HuH-7.5 (cell line): ENCODE data around the gene PAM.
"Not testable (repeated sequence)": the region's sequence is repeated elsewhere in the genome, so short reads cannot be mapped to it uniquely, and the experiment has no call there.

Experiments used
- DNase-seq: peaks from one replicate; pipeline ENCODE4 v3.0.0; 2011; ENCODE audit warnings: low spot score

PAM gene

GRCh38 chr5:102903074-102903871 lies 148.2 kb downstream of the PAM start:
- no peak for DNase-seq

GRCh38 chr5:102905056-102905455 lies 150.0 kb downstream of the PAM start:
- no peak for DNase-seq

GRCh38 chr5:102907099-102907498 lies 152.0 kb downstream of the PAM start:
- not testable (repeated sequence) for DNase-seq

DNA sequence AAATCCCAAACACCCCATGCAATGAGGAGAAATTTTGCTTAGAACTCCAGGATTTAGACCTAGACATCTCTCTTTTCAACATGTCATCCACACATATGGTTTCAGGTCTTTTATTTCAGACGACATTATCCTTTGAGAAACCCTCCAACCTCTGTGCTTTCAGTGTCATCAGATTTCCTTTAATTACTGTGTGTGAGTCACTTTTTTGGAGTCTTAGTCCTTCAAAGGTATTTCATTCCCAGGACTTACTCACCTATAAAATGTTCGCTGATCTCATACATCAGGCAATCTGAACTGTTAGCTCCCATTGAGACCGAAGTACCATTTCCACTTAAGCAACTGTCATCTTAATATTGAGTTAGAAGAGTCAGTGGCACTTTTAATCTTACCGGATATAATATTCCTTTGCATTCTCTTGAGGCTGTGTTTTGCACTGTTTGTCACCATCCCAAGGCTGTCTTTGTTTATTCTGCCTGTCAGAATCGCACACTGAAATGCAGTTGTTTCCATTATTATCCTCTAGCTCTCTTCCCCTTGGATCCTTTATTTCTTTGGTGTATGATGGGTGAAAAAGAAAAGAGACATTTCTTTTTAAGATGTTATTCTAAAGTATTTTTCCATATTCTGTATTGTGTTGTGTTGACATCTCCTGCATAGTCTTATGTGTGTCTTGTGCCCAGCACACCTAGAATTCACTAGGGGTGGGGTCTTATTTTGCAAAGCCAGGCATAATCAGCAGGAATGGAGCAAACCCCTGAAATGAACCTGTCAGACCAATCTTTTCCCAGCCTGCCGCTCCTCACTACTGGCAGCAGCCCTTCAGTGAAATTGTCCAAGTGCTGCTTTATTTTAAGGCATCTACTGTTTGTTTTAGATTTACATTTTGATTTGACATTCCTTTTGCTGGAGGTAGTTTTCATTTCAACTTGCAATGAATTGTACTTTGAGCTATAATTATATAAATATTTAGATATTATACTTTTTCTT lies 155.4 kb downstream of the PAM start:
- DNase-seq: no peak

- no peak for DNase-seq
Measured at GRCh38 chr5:102911973-102912372, 156.9 kb downstream of the PAM start.

GRCh38 chr5:102916109-102916508 lies 161.0 kb downstream of the PAM start:
- no peak for DNase-seq

- no peak for DNase-seq
Measured at GRCh38 chr5:102918986-102919610, 164.0 kb downstream of the PAM start.

DNA sequence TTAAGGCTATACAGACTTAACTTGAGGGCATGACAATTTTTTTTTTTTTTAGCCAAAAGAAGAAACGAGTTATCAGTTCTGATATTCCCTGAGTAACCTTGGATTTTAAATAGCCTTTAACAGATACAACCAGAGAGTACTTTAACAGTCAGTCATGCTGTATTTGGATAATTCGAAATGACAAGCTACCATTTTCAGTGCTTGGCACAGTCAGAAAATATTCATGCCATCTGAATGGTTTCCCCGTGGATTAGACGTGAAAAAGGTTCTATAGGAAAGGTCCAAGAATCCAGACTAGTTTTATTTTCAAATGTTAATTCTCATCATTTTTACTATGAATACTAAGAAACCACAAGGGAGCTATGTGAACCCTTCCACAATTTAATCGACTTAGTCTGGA lies 165.7 kb downstream of the PAM start:
- DNase-seq: no peak

- no peak for DNase-seq
Measured at GRCh38 chr5:102921341-102922044, 166.4 kb downstream of the PAM start.

GRCh38 chr5:102922111-102922720 lies 167.1 kb downstream of the PAM start:
- DNase-seq: no peak

DNA sequence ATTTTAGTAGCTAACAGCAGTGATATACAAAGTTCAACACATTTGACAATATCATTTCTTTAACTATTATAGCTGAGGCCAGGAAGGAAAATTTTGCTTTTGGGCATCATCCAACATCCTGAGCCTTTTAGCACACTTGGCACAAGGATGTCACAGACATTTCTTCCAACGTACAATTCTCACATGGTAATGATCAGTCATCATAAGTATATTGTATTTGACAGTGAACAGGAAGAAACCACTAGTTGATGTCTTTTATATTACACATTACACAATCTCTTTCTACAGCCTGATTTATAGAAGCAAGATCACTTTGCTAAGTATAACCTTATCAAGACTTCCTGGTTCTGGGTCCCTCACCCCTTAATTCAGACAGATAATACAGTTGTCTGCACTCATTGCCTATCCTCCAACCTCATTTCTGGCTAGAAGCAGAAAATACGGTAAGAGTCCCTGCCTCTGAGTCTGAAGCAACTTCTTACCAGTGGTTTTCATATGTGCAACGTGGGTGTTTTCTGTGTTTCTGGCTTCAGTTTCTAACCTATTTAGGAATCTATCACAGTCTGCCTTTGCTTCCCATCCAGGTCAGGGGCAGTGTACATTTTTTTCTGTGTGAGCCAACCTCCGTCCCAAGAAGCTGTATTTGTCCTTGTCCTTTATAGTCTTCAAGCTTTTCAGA lies 167.8 kb downstream of the PAM start:
- no peak for DNase-seq

- no peak for DNase-seq
Measured at GRCh38 chr5:102924963-102925362, 169.9 kb downstream of the PAM start.

- DNase-seq: no peak
Measured at GRCh38 chr5:102927007-102927406, 171.9 kb downstream of the PAM start.

DNA sequence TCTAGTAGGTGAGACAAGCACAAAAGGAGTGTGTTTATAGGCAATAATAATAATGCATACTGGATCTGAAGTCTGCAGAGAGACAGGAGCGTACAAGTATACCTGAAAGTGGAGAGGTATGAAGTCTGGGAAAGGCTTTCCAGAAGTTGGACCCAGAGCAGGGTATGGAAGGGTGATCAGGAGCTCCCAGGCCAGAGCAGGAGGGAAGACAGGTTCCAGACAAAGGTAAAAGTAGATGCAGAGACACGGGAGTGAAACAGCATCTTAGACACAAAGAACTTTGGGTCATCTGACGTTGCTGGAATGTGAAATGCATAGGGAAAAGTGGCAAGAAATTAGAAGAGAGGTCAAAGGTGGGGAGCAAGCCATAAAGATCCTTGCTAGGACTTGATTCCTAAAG lies 175.1 kb downstream of the PAM start:
- DNase-seq: no peak

GRCh38 chr5:102931085-102931725 lies 176.1 kb downstream of the PAM start:
- no peak for DNase-seq

GRCh38 chr5:102932781-102933180 lies 177.7 kb downstream of the PAM start:
- DNase-seq: no peak

DNA sequence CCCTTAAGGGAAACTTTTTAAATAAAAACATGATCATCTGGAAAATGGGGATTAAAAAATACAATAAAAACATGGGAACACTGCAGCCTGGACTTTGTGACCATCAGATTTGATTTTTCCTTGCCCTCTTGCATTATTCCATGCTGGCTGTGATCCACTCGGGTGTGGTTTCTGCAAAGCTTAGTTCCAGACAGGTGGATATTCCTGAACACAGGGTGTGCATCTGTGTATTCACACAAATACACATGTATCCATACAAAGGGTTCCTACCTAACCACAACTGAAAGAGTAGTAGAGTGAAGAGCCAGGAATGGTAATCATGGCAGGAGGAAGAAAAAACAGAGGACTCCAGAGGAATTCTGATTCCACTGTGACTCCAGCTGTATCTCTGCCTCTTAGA lies 178.2 kb downstream of the PAM start:
- no peak for DNase-seq

- no peak for DNase-seq
Measured at GRCh38 chr5:102933721-102934459, 178.8 kb downstream of the PAM start.

GRCh38 chr5:102937894-102938293 lies 182.8 kb downstream of the PAM start:
- DNase-seq: no peak

DNA sequence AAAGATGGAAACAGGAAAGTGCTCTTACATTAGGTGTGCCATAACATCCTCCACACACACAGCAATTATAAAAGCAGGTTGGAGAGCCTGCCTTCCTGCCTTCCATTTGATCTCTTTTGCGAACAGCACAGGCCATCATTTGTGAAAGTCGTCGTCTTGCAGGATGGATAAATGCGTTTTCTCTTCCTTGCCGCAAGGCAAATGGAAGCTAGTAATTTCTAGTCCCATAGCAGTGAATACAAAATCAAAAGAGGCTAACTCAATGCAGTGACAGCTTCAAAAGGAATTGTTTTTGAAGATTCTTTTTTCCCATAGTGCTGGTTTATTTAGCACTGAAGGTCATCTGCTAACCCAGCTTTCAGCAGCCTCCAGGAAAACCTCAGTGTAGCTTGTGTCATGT lies 186.0 kb downstream of the PAM start:
- no peak for DNase-seq
